H1 (cell line): ENCODE results near the gene MYBPH.

Source experiments
- ATF2 ChIP-seq: IDR thresholded peaks from 2 replicates; pipeline ENCODE4 v1.6.1; 2012; ENCODE audit warnings: low read length, inconsistent platforms
- CEBPB ChIP-seq: IDR thresholded peaks from 2 replicates; pipeline ENCODE4 v1.6.1; 2012; ENCODE audit warnings: low read depth, low read length
- CTCF ChIP-seq, 3 experiments: IDR thresholded peaks; 1 replicate in 2 of 3; 2 replicates in 1 of 3; pipeline versions ENCODE4 v1.5.1 to v1.6.1; 2011; ENCODE audit warnings: low read length in 3 of 3, mild to moderate bottlenecking in 3 of 3, inconsistent platforms in 2 of 3, low read depth in 1 of 3, moderate library complexity in 1 of 3; ENCODE audit not compliant: insufficient read depth in 1 of 3; ENCODE audit errors: control extremely low read depth in 1 of 3
- EGR1 ChIP-seq: IDR thresholded peaks from 2 replicates; pipeline ENCODE4 v1.6.1; 2011; ENCODE audit warnings: low read depth, low read length, borderline replicate concordance
- EP300 ChIP-seq, 2 experiments: IDR thresholded peaks; 1 replicate in 1 of 2; 2 replicates in 1 of 2; pipeline ENCODE4 v1.6.1; 2011 to 2012; ENCODE audit warnings: low read depth in 2 of 2, low read length in 2 of 2, mild to moderate bottlenecking in 2 of 2, borderline replicate concordance in 1 of 2, inconsistent platforms in 1 of 2, moderate library complexity in 1 of 2
- EZH2 ChIP-seq: fragments of 200-600 bp; sonication (generic); IDR thresholded peaks from 2 replicates; pipeline ENCODE4 v1.7.1; 2012; ENCODE audit warnings: low read depth, mild to moderate bottlenecking, moderate library complexity, low read length, inconsistent platforms; ENCODE audit not compliant: severe bottlenecking
- KDM4A ChIP-seq: IDR thresholded peaks from one replicate; pipeline ENCODE4 v1.7.1; 2012; ENCODE audit warnings: low read depth, mild to moderate bottlenecking, moderate library complexity, low read length, inconsistent platforms; ENCODE audit not compliant: severe bottlenecking
- NRF1 ChIP-seq: IDR thresholded peaks from 2 replicates; pipeline ENCODE4 v1.6.1; 2011; ENCODE audit warnings: mild to moderate bottlenecking, low read depth, low read length, improper control_type of control experiment
- POLR2A ChIP-seq, 2 experiments: IDR thresholded peaks; 1 replicate in 1 of 2; 2 replicates in 1 of 2; pipeline ENCODE4 v1.6.1; 2011; ENCODE audit warnings: low read depth in 2 of 2, low read length in 2 of 2, mild to moderate bottlenecking in 2 of 2; ENCODE audit errors: control extremely low read depth in 1 of 2
- POLR2AphosphoS5 ChIP-seq: IDR thresholded peaks from 2 replicates; pipeline ENCODE4 v1.6.1; 2011; ENCODE audit warnings: low read depth, low read length
- RAD21 ChIP-seq, 2 experiments: IDR thresholded peaks in 1 of 2; conservative IDR thresholded peaks in 1 of 2; 2 replicates each; pipeline ENCODE4 v1.6.1; 2011; ENCODE audit warnings: low read depth in 2 of 2, low read length in 2 of 2, improper control_type of control experiment in 1 of 2, inconsistent platforms in 1 of 2, mild to moderate bottlenecking in 1 of 2, moderate library complexity in 1 of 2
- SP1 ChIP-seq: IDR thresholded peaks from 2 replicates; pipeline ENCODE4 v1.6.1; 2011; ENCODE audit warnings: low read depth, low read length
- YY1 ChIP-seq: IDR thresholded peaks from 2 replicates; pipeline ENCODE4 v1.6.1; 2011; ENCODE audit warnings: low read depth, mild to moderate bottlenecking, low read length

GRCh38 chr1:203217139-203217655 lies 41.6 kb upstream of the MYBPH start:
- TF ChIP-seq KDM4A (no peak), EZH2 (no peak), YY1 (no peak), POLR2AphosphoS5 (no peak), SP1 (no peak), CTCF (IDR thresholded peaks at IDR 0.05; ENCODE audit: control extremely low read depth in 1 of 3, insufficient read depth in 1 of 3, low read depth in 1 of 3, low read length in 3 of 3) (peak; percentile 41 to 61 (median 57)), CEBPB (no peak), EP300 (IDR thresholded peaks at IDR 0.05; ENCODE audit: borderline replicate concordance in 1 of 2, low read depth in 2 of 2, low read length in 2 of 2) (no peak), EGR1 (no peak), RAD21 (IDR thresholded peaks at IDR 0.05 in 1 of 2, conservative IDR thresholded peaks at IDR 0.05 in 1 of 2; ENCODE audit: low read depth in 2 of 2, low read length in 2 of 2) (peak; percentile 44 to 50), ATF2 (no peak), POLR2A (IDR thresholded peaks at IDR 0.05; ENCODE audit: control extremely low read depth in 1 of 2, low read depth in 2 of 2, low read length in 2 of 2) (no peak), NRF1 (no peak)
